GM21360 (cell line): ENCODE measurements around the gene OR51E1.

Source experiments
- ATAC-seq: cut with Tn5 transposase; IDR thresholded peaks from one replicate; pipeline ENCODE4 v1.9.1; 2021; ENCODE audit warnings: mild to moderate bottlenecking, moderate library complexity; ENCODE audit not compliant: unreplicated experiment

OR51E1 gene, protein sequence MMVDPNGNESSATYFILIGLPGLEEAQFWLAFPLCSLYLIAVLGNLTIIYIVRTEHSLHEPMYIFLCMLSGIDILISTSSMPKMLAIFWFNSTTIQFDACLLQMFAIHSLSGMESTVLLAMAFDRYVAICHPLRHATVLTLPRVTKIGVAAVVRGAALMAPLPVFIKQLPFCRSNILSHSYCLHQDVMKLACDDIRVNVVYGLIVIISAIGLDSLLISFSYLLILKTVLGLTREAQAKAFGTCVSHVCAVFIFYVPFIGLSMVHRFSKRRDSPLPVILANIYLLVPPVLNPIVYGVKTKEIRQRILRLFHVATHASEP

DNA sequence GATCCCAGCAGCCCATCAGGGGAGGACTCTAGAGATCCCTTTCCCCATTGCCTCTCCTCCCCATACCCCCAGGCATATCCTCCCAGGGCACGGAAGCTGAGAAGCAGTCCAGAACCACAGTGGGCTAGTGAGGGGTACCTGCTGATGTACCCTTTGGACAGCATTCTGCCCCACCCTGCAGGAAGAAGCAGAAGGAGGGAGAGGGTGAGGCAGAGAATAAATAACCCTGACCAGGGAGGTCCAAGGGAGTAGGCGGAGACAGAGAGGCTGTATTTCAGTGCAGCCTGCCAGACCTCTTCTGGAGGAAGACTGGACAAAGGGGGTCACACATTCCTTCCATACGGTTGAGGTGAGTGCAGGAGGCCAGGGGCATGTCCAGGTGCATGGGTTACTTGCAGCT, at the start of gene OR51E1:
TSS of gene OR51E1 (plus strand) at position 301 of the 400 bp plus-strand sequence. CDS start 8,545 bp downstream, outside the sequence.
- no peak for ATAC-seq

DNA sequence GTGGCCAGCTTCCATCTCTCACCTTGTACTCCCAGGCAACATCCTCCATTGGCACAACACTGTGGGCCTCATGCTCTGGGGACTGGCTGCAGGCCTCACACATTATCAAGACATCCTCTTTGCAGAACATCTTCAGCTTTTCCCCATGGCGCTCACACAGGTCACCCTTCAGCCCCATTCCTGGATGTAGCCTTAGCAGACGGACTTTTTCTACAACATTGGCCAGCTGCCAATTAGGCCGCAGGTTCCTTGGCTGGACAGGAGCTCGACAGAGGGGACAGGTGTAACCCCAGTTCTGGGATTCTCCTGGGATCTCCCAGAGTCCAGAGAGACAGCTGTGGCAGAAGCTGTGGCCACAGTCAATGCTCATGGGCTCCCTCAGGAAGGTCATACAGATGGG, 38.7 kb upstream of the OR51E1 start:
- ATAC-seq: no peak

DNA sequence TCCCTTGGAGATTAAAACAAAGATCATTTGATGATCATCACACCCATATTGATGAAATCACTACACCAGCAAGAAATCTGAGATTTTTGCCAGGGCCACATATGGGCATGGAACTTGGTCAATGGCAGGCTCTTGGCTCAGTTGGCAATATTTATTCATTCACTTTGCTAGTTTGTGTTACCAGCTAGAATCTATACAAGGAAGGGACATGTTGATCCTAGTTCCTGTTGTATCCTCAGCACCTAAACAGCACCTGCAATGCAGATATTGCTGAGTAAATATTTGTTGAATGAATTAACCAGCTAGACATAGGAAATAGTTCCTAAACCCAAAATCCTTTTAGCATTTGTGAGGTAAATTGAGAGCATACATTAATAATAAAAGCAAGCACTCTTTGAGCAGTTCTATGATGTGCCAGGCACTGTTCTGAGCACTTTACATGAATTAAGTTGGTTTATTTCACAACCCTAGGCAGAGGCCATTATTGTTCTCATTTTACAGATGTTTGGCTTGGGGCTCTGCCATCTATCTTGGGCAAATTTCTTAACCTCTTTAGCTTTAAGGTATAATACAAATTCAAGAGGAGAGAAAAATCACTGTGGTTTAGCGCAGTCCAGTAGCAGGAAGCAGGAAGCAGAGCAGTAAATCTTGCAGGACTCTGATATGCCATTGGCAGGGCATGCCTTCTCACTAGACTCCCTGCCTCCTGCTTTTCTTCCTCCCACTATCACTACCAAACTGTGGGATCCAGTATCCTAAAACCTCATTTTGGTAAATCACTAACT, 37.4 kb upstream of the OR51E1 start:
- no peak for ATAC-seq

DNA sequence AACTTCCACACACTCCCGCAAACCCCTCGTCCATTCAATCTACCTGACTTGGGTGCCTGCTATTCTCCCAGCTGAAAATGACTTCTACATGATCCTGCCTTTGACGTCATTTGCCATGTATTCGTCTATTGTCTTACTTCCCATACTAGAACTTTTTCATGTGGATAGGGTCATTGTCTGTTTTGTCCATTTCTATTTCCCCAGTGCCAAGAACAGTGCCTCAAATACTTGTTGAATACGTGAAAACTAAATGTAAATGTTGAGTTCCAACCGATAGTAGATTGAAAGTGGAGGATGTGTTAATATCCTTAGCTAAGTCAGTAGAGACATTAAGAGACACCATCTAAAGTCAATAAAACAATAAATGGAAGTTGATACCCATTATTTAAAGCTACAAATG, 36.7 kb upstream of the OR51E1 start:
- ATAC-seq: no peak

DNA sequence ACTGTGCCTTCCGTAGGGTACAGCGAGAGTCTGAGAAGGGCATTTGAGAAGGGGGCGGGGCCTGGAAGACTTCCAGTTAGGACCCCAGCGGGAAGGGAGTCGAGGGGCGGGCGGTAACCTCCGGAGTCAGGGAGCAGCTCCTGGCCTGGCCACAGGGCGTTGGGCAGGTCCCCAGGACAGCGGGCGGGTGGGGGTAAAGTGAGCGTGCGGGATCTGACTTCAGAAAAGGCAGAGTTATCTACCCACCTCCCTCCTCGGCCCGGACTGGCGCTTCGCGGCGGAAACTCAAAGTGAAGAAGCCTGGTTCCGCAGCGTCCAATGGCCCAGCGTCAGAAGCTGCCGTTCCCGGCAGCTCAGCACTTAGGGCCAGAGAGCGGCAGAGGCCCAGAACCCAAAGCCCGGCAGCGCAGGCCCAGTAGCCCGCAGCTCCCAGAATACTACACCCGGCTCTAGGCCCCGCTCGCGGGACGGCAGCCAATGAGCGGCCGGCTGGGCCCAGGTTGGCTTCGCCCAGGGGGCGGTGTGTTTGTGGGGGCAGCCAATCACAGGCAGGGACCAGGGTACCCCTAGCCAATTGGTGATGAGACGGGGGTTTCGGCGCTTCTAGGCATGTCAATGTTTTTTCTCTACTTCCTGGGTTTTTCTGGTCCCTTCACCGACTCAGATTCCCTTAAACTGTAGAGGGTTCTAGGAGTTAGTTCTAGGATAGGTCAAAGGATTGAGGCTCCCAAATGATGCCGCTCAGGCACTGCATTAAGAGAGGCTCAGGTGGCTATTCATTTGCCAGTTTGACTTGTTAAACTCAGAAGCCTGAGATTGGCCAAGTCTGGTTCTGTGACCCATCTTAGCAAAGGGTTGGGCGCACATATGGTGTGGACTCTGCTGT, 35.8 kb upstream of the OR51E1 start, which contains the start of gene TRIM68:
TSS of gene TRIM68 (minus strand) at position 451 of the 886 bp plus-strand sequence. CDS start 2,727 bp downstream, outside the sequence.
- ATAC-seq: peak; percentile 100

DNA sequence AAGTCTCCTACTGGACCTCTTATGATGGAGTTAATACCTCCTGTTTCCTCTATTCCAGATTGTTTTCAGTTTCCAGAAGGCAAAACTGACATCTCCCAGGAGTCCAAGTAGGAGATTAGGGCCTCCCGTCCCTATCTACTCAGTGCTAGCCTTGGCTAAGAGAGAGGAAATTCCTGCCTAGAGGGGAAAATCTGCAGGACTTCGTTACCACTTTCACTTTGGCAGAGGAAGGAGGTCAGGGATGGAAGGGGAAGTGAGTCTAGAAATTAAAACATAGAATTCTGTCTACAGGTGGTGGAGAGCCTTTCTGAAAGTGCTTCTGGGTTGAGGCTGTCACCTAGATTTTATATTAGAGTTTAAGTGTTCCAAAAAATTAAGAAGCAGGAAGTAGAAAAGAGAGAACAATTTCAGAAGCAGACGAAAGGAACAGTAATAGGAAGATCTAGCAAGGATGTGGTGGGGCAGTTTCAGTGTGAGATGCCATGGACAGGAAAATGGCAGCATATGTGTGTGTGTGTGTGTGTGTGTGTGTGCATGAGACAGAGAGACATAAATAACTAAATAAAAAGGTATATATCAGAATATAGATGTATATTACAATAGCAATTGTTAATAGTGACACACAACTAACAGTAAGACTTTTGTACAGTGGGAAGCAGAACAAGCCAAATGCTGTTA, 33.4 kb upstream of the OR51E1 start:
- ATAC-seq: no peak

DNA sequence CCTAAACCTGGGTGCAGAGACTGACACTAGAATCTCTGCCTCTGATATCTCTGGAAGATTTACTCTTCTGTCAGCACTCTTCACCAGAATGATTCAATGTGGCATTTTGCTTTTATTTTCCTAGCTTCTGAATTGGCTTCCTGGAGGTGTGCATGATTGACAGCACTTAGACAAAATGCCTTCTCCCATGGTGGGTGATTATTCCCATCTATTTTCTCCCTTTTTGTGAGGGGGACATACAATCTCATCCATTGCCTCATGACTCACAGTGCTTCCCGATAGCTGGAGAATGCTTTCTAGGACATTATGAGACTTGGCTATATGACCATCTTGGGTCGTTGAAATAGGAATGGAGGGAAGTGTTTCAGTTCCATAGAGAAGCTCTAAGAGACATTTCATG, 31.8 kb upstream of the OR51E1 start:
- no peak for ATAC-seq

DNA sequence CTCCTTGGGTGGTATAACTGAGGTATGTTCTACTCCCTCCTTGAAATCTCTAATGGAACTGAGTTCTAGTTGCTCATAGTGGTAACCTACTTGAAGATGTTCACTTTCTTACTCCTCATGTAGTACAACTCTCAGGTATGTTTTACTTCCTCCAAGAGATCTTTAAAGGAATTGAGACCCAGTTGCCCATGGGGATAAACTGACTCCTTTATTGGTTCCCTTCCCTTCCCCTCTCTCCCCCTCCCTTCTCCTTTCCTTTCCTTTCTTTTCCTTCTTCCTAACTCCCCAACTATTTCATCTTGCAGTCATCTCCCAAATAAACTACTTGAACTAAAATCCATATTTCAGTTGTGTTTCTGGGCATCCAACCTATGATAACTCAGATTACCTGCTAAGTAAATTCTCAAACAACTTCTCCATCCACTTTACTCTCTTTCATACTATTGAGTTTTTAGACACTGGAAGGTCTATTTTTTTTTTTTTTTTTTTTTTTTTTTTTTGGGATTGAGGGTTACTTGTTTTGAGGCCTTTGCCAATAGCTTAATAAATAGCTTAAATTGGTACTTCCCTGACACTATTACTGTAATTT, 27.8 kb upstream of the OR51E1 start:
- ATAC-seq: no peak

DNA sequence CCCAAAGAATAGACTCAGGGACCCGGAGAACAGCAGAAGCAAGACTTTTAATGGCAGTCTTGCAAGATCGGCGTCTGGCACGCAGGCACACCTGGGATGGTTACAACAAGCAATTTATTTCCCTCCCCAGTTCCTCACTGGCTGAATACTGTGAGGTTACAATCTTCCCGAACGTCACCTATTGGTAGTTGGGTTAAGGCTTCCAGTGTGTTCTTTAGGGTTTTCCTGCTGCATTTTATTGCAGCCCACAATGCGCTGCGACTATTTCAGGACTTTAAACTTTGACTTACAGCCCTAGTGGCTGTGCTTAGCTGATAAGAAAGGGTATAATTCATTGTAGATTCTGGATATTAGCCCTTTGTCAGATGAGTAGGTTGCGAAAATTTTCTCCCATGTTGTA, 24.3 kb upstream of the OR51E1 start:
- no peak for ATAC-seq

DNA sequence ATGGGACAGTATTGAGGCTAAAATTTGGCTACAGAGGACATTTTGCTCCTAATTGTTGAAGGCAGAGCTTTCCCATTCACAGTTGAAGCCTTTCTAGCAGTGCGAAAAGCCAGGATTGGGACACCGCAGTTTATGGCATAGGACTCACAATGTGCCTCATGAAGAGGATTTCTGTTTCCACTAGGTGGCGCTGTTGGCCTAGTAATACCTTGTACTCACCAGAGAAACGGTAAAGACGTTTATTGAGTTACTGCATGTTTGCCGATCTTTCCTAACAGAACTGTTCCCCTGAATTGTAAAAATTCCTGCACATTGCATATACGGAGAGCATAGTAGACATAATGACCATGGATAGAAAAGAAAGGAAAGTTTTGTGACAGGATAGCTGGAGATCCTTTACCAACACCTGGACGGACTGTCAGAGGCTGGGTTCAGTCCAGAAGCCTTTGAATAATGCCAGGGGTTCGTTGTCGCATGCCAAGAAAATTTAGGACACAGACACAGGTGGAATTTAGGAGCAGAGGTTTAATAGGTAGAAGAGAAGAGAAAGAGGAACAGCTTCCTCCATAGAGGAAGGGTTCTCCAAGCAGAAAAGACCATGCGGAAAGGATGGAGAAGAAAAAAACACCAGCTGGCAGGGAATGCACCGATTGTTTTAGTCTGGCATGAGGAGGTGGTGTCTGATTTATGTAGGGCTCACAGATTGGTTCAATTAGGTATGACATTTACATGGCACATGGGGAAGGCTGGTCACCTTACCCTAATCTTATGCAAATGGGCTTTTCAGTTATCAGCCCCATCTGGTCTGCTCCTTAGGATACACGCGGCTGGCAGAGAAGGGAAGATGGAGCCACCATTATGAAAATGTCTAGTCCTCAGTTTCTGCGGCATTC, 17.3 kb upstream of the OR51E1 start:
- ATAC-seq: no peak

DNA sequence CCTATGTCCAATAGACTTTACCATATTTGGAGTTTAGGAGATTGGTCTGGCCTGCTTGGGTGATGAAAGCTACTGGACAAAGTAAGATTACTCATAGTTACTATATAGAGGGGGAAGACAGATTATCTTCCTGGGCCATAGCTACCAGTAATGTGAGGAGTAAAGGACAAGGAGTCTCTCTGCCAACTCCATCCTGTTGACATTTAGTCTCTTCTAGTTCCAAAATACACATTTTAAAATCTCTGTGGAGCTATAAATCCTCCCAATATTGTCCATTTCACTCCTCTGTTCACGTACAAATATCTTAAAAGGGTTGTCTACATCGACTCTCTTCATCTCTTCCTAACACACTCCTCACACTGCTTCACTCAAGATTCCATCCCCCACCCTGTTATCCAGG, 7.6 kb upstream of the OR51E1 start:
- no peak for ATAC-seq

DNA sequence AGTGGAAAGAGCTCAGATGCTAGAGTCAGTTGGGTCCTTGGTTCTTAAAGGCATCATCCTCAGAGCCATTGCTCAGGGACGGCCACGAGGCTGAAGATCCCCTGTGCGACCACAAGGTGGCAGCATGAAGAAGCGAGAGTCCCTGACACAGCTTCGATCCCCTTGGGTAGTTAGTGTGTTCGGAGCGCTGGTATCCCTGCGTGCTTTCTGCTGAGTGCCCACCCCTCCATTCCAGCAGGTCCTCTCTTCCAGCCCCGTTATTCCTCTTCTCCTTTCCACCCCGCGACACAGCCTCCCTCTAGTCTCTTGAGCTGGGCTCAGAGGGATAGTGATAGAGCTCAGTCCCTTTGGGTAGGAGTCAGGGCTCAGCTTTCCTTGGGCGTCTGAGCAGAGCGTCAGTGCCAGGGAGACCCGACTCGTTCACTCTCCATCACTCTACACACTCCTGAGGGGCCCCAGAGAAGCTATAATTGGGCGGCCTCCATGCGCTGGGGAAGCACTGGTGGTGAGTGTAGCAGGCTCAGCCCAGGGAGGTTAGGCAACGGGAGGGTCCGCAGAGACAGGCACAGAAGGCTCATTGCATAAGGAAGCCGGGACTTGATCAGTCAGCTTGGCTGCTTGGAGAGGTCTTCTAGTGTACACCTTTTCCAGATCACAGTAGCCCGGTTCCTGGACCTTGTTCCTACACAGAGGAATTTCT, 6.7 kb upstream of the OR51E1 start, which contains the start of gene OR51D1:
TSS of gene OR51D1 (plus strand) at position 516 of the 700 bp plus-strand sequence. CDS start 2,314 bp downstream, outside the sequence.
- peak; percentile 88 for ATAC-seq

DNA sequence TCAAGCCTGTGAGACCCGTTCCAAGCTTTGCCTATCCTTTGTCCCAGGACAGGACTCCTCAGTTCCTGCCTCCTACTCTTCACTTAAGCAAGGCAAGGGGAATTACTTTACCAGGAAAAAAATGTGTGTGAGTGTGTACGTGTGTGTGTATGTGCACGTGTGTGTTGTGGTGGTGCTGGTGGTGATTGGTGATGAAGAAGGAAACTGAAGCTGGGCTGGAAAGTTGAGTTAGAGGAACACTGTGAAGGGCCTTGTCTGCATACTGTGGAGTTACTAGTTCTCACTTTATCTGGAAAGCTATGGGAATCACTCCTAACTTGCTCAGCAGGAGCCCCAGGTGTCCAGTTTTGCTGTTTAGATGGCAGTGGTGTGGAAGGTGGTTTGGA, 6.1 kb upstream of the OR51E1 start:
- ATAC-seq: no peak

DNA sequence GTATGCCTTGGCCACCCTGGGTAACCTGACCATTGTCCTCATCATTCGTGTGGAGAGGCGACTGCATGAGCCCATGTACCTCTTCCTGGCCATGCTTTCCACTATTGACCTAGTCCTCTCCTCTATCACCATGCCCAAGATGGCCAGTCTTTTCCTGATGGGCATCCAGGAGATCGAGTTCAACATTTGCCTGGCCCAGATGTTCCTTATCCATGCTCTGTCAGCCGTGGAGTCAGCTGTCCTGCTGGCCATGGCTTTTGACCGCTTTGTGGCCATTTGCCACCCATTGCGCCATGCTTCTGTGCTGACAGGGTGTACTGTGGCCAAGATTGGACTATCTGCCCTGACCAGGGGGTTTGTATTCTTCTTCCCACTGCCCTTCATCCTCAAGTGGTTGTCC, 3.9 kb upstream of the OR51E1 start:
- no peak for ATAC-seq

DNA sequence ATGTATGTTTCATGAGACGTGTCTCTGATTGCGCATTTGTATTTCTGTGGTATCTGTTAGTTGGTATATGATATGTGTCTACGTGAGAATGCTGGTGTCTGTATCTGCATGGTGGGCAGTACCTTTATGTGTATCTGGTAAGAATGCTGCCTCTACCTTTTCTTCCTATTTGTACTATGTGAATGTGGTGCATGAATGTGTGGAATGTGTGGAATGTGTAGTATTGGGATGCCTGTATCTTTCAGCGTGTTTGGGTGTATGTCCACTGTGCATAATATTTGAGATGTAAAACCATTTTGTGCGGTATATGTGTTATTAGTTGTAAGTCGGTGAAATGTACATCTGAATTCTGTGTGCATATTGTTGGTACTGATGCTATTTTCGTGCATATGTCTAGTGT, 2.3 kb upstream of the OR51E1 start:
- no peak for ATAC-seq

DNA sequence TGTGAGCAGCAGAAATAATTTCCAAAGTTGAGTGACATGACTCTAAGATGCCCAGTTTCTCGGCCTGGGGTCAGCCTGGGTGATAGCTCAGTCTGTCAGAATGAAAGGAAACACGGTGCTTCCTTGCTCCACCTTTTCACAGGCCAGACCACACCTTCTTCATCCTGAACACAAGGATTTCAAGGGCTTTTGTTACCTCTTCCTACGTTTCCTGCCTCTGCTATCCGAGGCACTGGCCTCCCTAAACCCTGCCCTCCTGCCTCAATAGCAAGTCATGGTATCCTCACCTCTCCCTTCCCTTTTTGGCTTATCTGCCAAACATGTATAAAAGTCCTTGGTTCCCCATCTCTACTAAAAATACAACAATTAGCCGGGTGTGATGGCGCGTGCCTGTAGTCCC, 1.7 kb upstream of the OR51E1 start:
- ATAC-seq: no peak

DNA sequence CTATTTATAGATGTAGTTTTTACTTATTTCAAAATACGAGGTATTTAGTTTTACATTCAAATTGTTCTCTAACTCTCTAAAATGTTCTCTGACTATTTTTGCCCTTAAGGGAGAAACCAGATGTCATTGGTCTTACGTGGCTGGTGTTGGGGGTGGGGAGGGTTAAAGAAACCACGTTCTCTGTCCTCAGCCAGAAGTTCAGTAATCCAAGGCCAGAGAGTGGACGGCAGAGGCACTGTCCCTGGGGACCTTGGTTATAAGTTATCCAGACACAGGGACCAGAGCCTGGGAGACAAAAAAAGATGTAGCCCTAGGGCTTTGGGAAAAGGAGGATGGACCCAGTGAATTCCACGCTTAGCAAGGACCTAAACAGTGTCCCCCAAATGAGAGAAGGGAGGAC, 706 bp upstream of the OR51E1 start:
- no peak for ATAC-seq

DNA sequence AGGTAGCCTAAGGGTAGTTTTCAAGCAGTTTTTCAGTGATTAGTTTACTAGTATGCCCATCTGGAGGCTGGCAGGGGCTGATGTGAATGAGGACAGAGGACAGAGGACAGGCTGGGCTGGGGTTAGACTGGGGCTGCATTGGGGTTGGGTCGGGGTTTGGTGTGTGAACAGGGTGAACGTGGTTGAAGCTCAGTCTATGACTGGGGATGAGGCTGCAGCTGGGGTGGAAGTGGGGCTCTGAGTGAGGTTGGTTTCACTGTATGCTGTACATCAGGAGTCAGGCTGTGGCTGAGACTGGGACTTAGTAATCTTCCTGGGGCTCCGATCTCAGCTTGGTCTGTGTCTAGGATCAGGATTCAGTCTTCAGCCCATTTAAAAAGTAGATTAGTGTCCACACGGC, 451 bp downstream of the OR51E1 start:
- no peak for ATAC-seq

DNA sequence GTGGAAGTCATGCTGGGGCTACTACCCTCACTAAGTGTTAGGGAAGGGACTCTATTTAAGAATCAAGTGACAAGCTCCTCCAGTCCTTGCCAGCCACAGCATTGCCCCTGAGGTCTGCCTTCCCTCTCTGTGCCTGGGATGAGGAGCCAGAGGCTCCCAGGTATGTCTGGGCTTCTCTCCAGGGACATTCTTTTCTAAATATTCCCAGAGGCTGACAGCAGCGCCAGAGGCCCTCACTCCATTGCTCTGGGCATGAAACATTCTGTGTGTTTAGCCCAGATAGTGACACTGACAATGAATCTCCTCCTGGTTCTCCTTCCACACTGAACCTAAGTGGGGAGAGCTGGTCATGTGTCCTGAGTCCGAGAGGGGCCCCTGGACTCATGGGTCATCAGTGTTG, 2.2 kb downstream of the OR51E1 start:
- no peak for ATAC-seq
